ENCODE results near the gene HCN2. TPM values are rescaled to one million over a fixed set of nuclear protein-coding genes. Genes with fewer than 3 reads are reported as not detected.

Gene HCN2
- total RNA-seq, 1 donor from 2014 or later = 0.52 TPM

DNA sequence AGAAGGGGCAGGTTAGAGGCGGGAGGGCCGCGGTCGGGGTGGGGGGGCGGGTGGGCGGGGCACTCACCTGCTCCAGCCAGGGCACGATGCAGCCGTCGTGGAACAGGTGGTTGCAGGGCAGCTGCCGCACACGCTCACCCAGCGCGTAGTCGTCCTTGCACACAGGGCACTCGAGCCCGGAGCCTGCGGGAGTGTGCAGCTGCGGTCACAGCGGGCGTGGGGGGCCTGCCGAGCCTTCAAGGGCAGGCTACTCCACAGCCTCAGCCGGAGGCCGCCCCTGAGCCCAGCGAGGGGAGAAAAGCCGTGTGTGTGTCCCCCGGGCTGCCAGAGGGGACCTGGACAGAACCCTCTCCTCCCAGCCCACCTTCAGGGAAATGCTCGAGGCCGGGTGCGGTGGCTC is 58.6 kb downstream of the HCN2 start:
- intact Hi-C loops (cut with DNase I) = no loop called here
- ATAC-seq = no peak
- no peaks in the 10 kb centered on the region for H3K27me3 ChIP-seq
- no peaks in the 10 kb centered on the region for H3K4me1 ChIP-seq
- TF ChIP-seq, protein P1, sequence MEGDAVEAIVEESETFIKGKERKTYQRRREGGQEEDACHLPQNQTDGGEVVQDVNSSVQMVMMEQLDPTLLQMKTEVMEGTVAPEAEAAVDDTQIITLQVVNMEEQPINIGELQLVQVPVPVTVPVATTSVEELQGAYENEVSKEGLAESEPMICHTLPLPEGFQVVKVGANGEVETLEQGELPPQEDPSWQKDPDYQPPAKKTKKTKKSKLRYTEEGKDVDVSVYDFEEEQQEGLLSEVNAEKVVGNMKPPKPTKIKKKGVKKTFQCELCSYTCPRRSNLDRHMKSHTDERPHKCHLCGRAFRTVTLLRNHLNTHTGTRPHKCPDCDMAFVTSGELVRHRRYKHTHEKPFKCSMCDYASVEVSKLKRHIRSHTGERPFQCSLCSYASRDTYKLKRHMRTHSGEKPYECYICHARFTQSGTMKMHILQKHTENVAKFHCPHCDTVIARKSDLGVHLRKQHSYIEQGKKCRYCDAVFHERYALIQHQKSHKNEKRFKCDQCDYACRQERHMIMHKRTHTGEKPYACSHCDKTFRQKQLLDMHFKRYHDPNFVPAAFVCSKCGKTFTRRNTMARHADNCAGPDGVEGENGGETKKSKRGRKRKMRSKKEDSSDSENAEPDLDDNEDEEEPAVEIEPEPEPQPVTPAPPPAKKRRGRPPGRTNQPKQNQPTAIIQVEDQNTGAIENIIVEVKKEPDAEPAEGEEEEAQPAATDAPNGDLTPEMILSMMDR (IDR thresholded peaks at IDR 0.05) = no peak
- no peak for DNase-seq
- H3K36me3 ChIP-seq = peaks cover 68% of the 10 kb centered on the region
- no peak overlapping the region for H3K27ac ChIP-seq
- no peak overlapping the region for H3K4me3 ChIP-seq
- no peaks in the 10 kb centered on the region for H3K9me3 ChIP-seq

DNA sequence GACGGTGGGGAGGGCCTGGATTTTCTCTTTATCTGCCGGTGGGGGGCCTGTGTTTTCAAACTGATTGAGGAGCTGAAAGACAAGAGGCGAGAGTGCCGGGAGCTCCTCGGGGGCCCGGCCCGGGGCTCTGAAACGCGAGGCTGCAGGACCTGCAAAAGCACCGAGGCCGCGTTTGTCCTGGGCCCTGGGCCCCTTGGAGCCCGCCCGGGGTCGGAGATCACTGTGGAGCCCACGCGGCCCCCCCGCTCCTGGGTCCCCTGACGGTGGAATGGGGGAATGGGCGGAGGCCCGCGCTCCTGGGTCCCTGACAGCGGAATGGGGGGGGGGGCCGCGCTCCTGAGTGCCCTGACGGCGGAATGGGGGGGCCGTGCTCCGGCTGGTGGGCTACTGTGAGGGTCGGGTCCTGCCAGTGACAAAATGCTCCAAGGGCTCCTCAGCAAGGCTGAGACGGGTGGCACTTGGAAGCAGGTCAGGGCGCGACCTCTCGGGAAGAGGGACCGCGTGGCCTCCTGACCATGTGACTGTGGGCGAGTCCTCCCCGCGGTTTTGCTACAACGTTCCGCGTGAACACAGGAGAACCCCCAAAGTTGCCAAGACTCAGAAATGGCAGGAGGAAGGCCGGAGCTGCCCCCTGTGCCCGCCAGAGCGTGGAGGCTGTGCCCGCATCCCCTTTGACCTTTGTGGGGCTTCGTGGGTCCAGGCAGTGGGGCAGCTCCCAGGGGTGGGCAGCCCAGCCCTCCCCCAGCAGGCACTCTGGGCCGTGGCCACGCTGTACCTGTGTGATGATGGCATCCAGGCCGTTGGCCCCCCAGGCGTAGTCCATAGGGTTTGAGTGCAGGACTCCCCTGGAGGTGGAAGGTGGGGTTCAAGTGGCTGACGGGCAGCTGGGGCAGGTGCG is 59.5 kb downstream of the HCN2 start:
- Histone ChIP-seq H3K27ac (no peak overlapping the region), H3K36me3 (peaks cover 74% of the 10 kb centered on the region), H3K4me1 (no peaks in the 10 kb centered on the region), H3K27me3 (no peaks in the 10 kb centered on the region), H3K9me3 (no peaks in the 10 kb centered on the region), H3K4me3 (no peak overlapping the region)
- intact Hi-C loops (cut with DNase I) = no loop called here
- TF ChIP-seq, protein P1 (IDR thresholded peaks at IDR 0.05) = no peak
- DNase-seq (no peak), ATAC-seq (no peak)

DNA sequence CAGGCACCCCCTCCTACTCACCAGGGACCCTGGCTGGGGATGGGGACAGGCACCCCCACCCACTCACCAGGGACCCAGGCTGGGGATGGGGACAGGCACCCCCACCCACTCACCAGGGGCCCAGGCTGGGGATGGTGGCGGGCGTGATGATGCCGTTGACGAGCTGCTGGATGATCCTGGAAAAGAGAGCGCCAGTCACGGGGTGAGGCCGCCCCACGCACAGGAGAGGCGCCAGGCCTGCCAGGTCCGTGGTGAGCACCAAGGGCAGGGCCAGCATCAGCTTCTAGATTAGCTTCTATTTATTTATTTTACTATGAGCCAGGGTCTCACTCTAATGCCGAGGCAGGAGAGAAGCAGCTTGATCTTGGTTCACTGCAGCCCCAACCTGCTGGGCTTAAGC is 60.4 kb downstream of the HCN2 start:
- DNase-seq = no peak
- TF ChIP-seq, protein P1 (IDR thresholded peaks at IDR 0.05) = no peak
- intact Hi-C loops (cut with DNase I) = no loop called here

DNA sequence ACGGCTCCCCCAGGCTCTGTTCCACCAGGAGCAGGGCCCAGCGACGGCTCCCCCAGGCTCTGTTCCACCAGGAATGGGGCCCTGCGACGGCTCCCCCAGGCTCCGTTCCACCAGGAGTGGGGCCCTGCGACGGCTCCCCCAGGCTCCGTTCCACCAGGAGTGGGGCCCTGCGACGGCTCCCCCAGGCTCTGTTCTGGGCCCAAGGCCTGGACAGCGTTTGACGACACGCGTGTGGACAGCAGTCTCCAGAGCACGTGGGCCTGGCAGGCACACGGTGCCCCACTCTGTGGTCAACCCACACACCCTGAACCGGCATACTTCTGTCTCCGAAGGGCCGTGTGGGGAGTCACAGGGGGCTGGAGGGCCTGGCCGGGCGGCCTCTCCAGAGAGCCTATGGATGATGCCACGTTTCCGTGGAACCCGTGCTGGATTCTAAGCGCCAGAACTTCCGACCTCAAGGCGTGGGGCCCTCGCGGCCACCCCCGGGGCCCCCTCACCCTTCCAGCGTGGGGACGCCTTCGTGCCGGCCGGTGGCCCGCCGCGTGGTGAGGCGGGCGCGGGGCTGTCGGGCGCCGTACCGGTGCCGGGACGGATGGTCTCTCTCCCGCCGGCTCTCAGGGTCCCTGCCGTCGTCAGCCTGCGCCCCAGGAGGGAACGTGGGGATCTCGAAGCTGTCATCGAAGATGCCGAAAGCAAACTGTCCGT is 61.6 kb downstream of the HCN2 start:
- Histone ChIP-seq H3K9me3 (no peaks in the 10 kb centered on the region), H3K36me3 (peaks cover 67% of the 10 kb centered on the region), H3K27me3 (no peaks in the 10 kb centered on the region), H3K4me1 (no peaks in the 10 kb centered on the region), H3K4me3 (no peak overlapping the region), H3K27ac (no peak overlapping the region)
- ATAC-seq = no peak
- DNase-seq = no peak
- intact Hi-C loops (cut with DNase I) = no loop called here
- TF ChIP-seq, protein P1 (IDR thresholded peaks at IDR 0.05) = no peak

More for the DNA sequence above, 60.4 kb downstream of the HCN2 start:
- H3K36me3 ChIP-seq = peaks cover 74% of the 10 kb centered on the region
- no peak overlapping the region for H3K27ac ChIP-seq
- H3K4me1 ChIP-seq = no peaks in the 10 kb centered on the region
- H3K27me3 ChIP-seq = no peaks in the 10 kb centered on the region
- no peak overlapping the region for H3K4me3 ChIP-seq
- H3K9me3 ChIP-seq = no peaks in the 10 kb centered on the region
- no peak for ATAC-seq

DNA sequence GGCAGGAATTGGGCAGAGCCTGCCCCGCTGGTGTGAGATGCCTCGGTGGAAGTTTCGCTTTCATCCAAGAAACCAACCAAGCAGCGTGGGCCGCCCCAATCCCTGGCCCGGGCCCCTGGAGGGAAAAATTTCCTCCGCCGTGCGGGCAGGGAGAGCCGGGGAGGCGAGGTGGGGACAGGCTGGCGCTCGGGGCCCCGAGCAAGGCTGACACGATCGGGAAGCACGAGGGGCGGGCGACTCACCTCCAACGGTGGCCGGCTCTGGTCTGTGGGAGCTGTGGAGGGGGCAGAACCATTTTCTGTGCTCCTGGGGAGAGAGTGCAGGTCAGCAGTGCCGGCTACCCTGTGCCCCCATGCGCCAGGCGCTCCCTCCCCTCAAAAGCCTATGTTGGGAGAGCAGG is 62.3 kb downstream of the HCN2 start:
- H3K4me3 ChIP-seq = no peak overlapping the region
- DNase-seq (no peak), ATAC-seq (no peak)
- no peaks in the 10 kb centered on the region for H3K4me1 ChIP-seq
- TF ChIP-seq, protein P1 (IDR thresholded peaks at IDR 0.05) = no peak
- peaks cover 60% of the 10 kb centered on the region for H3K36me3 ChIP-seq
- H3K9me3 ChIP-seq = no peaks in the 10 kb centered on the region
- intact Hi-C loops (cut with DNase I) = no loop called here
- H3K27ac ChIP-seq = no peak overlapping the region
- no peaks in the 10 kb centered on the region for H3K27me3 ChIP-seq

All from upper lobe of right lung (tissue), 1 donor.